ENCODE results near the gene MTCH1. TPM values are rescaled to one million over a fixed set of nuclear protein-coding genes. Genes with fewer than 3 reads are reported as not detected.

MTCH1 gene
- total RNA-seq, 1 experiment from 2014 or later: 161 TPM

GRCh38 chr6:37010402-37010892, 24.5 kb upstream of the MTCH1 start:
- H3K36me3 ChIP-seq (ENCODE audit: control insufficient read depth in 1 of 2, insufficient read depth in 2 of 2, low read length in 2 of 2): no peaks in the 10 kb centered on the region
- POLR2A ChIA-PET: no interaction called here
- CTCF ChIA-PET: no interaction called here
- no peak overlapping the region for H3K4me2 ChIP-seq (ENCODE audit: low read length)
- no peak for TF ChIP-seq RAD21 (IDR thresholded peaks at IDR 0.05; ENCODE audit: low read depth)
- no peak for TF ChIP-seq ZFX (IDR thresholded peaks at IDR 0.05)
- TF ChIP-seq EGR1 (IDR thresholded peaks at IDR 0.05; ENCODE audit: low read depth): no peak
- TF ChIP-seq JUND (IDR thresholded peaks at IDR 0.05): no peak
- no peak for TF ChIP-seq ZNF274 (IDR thresholded peaks at IDR 0.05; ENCODE audit: low read depth, low read length)
- no peak for TF ChIP-seq POLR2A (IDR thresholded peaks at IDR 0.05; ENCODE audit: borderline replicate concordance, extremely low read depth, insufficient read depth, insufficient read length)
- no peak for TF ChIP-seq CEBPB (IDR thresholded peaks at IDR 0.05; ENCODE audit: low read depth)
- TF ChIP-seq ELF1 (IDR thresholded peaks at IDR 0.05; ENCODE audit: borderline replicate concordance, low read depth): no peak
- TF ChIP-seq EZH2phosphoT487 (IDR thresholded peaks at IDR 0.05; ENCODE audit: borderline replicate concordance): no peak
- no peak for TF ChIP-seq SRF (IDR thresholded peaks at IDR 0.05; ENCODE audit: low read depth)
- no peaks in the 10 kb centered on the region for H4K20me1 ChIP-seq (ENCODE audit: insufficient read depth)
- no peaks in the 10 kb centered on the region for H3K9me3 ChIP-seq (ENCODE audit: control insufficient read depth in 1 of 2, insufficient read depth in 1 of 2, low read depth in 1 of 2, low read length in 2 of 2)
- no peaks in the 10 kb centered on the region for H3K9me2 ChIP-seq (ENCODE audit: insufficient read depth)
- no peak overlapping the region for H3K27ac ChIP-seq (ENCODE audit: low read depth, low read length)
- H3K79me2 ChIP-seq (ENCODE audit: insufficient read depth, low read length): no peaks in the 10 kb centered on the region
- H3K4me1 ChIP-seq (ENCODE audit: control insufficient read depth in 1 of 2, insufficient read depth in 2 of 2, low read length in 2 of 2): no peaks in the 10 kb centered on the region
- no TSS peak for BruUV-seq (replicated peaks)
- no peak overlapping the region for H3K9ac ChIP-seq (ENCODE audit: low read length)
- H3K27me3 ChIP-seq (ENCODE audit: insufficient read depth, low read length): no peaks in the 10 kb centered on the region
- RAD21 ChIA-PET (ENCODE audit: low non-redundant PET in 1 of 2, low total read pairs in 2 of 2, uncharacterized antibody in 2 of 2, unreplicated experiment in 2 of 2): no interaction called here
- ATAC-seq: no peak
- no peak for DNase-seq (ENCODE audit: low read depth, low spot score)
- no peak overlapping the region for H2AFZ ChIP-seq (ENCODE audit: low read depth, low read length, poor library complexity, severe bottlenecking)
- intact Hi-C loops (cut with micrococcal nuclease): no loop called here
- H3K4me3 ChIP-seq (replicated peaks in 1 of 2; ENCODE audit: low read depth in 1 of 2, low read length in 2 of 2): no peak overlapping the region

- no peak for DNase-seq (ENCODE audit: low read depth, low spot score)
- ChIA-PET POLR2A (no interaction called here), RAD21 (ENCODE audit: low non-redundant PET in 1 of 2, low total read pairs in 2 of 2, uncharacterized antibody in 2 of 2, unreplicated experiment in 2 of 2) (no interaction called here), CTCF (no interaction called here)
- Histone ChIP-seq H3K27me3 (ENCODE audit: insufficient read depth, low read length) (no peaks in the 10 kb centered on the region), H3K36me3 (ENCODE audit: control insufficient read depth in 1 of 2, insufficient read depth in 2 of 2, low read length in 2 of 2) (no peaks in the 10 kb centered on the region), H3K9me3 (ENCODE audit: control insufficient read depth in 1 of 2, insufficient read depth in 1 of 2, low read depth in 1 of 2, low read length in 2 of 2) (no peaks in the 10 kb centered on the region), H3K27ac (ENCODE audit: low read depth, low read length) (no peak overlapping the region), H3K79me2 (ENCODE audit: insufficient read depth, low read length) (no peaks in the 10 kb centered on the region), H3K4me2 (ENCODE audit: low read length) (no peak overlapping the region), H4K20me1 (ENCODE audit: insufficient read depth) (no peaks in the 10 kb centered on the region), H3K4me1 (ENCODE audit: control insufficient read depth in 1 of 2, insufficient read depth in 2 of 2, low read length in 2 of 2) (no peaks in the 10 kb centered on the region), H3K9me2 (ENCODE audit: insufficient read depth) (no peaks in the 10 kb centered on the region), H3K4me3 (replicated peaks in 1 of 2; ENCODE audit: low read depth in 1 of 2, low read length in 2 of 2) (no peak overlapping the region), H3K9ac (ENCODE audit: low read length) (no peak overlapping the region), H2AFZ (ENCODE audit: low read depth, low read length, poor library complexity, severe bottlenecking) (no peak overlapping the region)
- intact Hi-C loops (cut with micrococcal nuclease): no loop called here
- BruUV-seq (replicated peaks): no TSS peak
- no peak for TF ChIP-seq MAX (IDR thresholded peaks at IDR 0.05)
- no peak for TF ChIP-seq SIN3A (IDR thresholded peaks at IDR 0.05; ENCODE audit: low read depth)
- no peak for TF ChIP-seq RAD21 (IDR thresholded peaks at IDR 0.05; ENCODE audit: low read depth)
- no peak for TF ChIP-seq POLR2AphosphoS5 (IDR thresholded peaks at IDR 0.05; ENCODE audit: low read depth, low read length)
- ATAC-seq: no peak
These were observed 22.8 kb upstream of the MTCH1 start for GRCh38 chr6:37008484-37009465.

Measured in HCT116 (cell line).